ENCODE measurements around the gene UCHL5.

UCHL5 gene

GRCh38 chr1:192974701-192975100 lies 84.5 kb downstream of the UCHL5 start:
- H3K36me3 ChIP-seq (ENCODE audit: control insufficient read depth in 1 of 2, insufficient read depth in 2 of 2, low read length in 2 of 2), result no peaks in the 10 kb centered on the region
- H3K4me1 ChIP-seq (ENCODE audit: control insufficient read depth in 1 of 2, insufficient read depth in 2 of 2, low read length in 2 of 2), result peaks cover 5 to 20% of the 10 kb centered on the region in 2 donors
- H3K9me3 ChIP-seq (ENCODE audit: control insufficient read depth in 1 of 2, low read length in 2 of 2), result no peaks in the 10 kb centered on the region
- no peak overlapping the region for H3K27ac ChIP-seq (ENCODE audit: low read depth, low read length)
- no peak overlapping the region for H3K9ac ChIP-seq (ENCODE audit: low read depth in 1 of 2, low read length in 2 of 2)
- H3K27me3 ChIP-seq (ENCODE audit: control insufficient read depth in 1 of 2, insufficient read depth in 2 of 2, low read length in 2 of 2), result no peaks in the 10 kb centered on the region
- H3K4me3 ChIP-seq (ENCODE audit: low read depth in 1 of 2, low read length in 2 of 2), result no peak overlapping the region

- no peak overlapping the region for H3K27ac ChIP-seq (ENCODE audit: low read depth, low read length)
- peaks cover 5 to 22% of the 10 kb centered on the region in 2 donors for H3K4me1 ChIP-seq (ENCODE audit: control insufficient read depth in 1 of 2, insufficient read depth in 2 of 2, low read length in 2 of 2)
- no peak overlapping the region for H3K4me3 ChIP-seq (ENCODE audit: low read depth in 1 of 2, low read length in 2 of 2)
- no peaks in the 10 kb centered on the region for H3K27me3 ChIP-seq (ENCODE audit: control insufficient read depth in 1 of 2, insufficient read depth in 2 of 2, low read length in 2 of 2)
- no peaks in the 10 kb centered on the region for H3K36me3 ChIP-seq (ENCODE audit: control insufficient read depth in 1 of 2, insufficient read depth in 2 of 2, low read length in 2 of 2)
- no peaks in the 10 kb centered on the region for H3K9me3 ChIP-seq (ENCODE audit: control insufficient read depth in 1 of 2, low read length in 2 of 2)
- no peak overlapping the region for H3K9ac ChIP-seq (ENCODE audit: low read depth in 1 of 2, low read length in 2 of 2)
Measured at GRCh38 chr1:192973988-192974387, 85.2 kb downstream of the UCHL5 start.

GRCh38 chr1:192973202-192973601 lies 86.0 kb downstream of the UCHL5 start:
- H3K4me1 ChIP-seq (ENCODE audit: control insufficient read depth in 1 of 2, insufficient read depth in 2 of 2, low read length in 2 of 2), result peaks cover 11 to 29% of the 10 kb centered on the region in 2 donors
- no peaks in the 10 kb centered on the region for H3K36me3 ChIP-seq (ENCODE audit: control insufficient read depth in 1 of 2, insufficient read depth in 2 of 2, low read length in 2 of 2)
- H3K4me3 ChIP-seq (ENCODE audit: low read depth in 1 of 2, low read length in 2 of 2), result no peak overlapping the region
- no peaks in the 10 kb centered on the region for H3K9me3 ChIP-seq (ENCODE audit: control insufficient read depth in 1 of 2, low read length in 2 of 2)
- no peak overlapping the region for H3K27ac ChIP-seq (ENCODE audit: low read depth, low read length)
- no peak overlapping the region for H3K9ac ChIP-seq (ENCODE audit: low read depth in 1 of 2, low read length in 2 of 2)
- no peaks in the 10 kb centered on the region for H3K27me3 ChIP-seq (ENCODE audit: control insufficient read depth in 1 of 2, insufficient read depth in 2 of 2, low read length in 2 of 2)

- H3K4me3 ChIP-seq (ENCODE audit: low read depth in 1 of 2, low read length in 2 of 2), result no peak overlapping the region
- H3K9me3 ChIP-seq (ENCODE audit: control insufficient read depth in 1 of 2, low read length in 2 of 2), result no peaks in the 10 kb centered on the region
- no peaks in the 10 kb centered on the region for H3K36me3 ChIP-seq (ENCODE audit: control insufficient read depth in 1 of 2, insufficient read depth in 2 of 2, low read length in 2 of 2)
- no peaks in the 10 kb centered on the region for H3K27me3 ChIP-seq (ENCODE audit: control insufficient read depth in 1 of 2, insufficient read depth in 2 of 2, low read length in 2 of 2)
- peaks cover 19 to 33% of the 10 kb centered on the region in 2 donors for H3K4me1 ChIP-seq (ENCODE audit: control insufficient read depth in 1 of 2, insufficient read depth in 2 of 2, low read length in 2 of 2)
- H3K9ac ChIP-seq (ENCODE audit: low read depth in 1 of 2, low read length in 2 of 2), result no peak overlapping the region
- H3K27ac ChIP-seq (ENCODE audit: low read depth, low read length), result peak overlapping the region; percentile 58
Measured at GRCh38 chr1:192969091-192969490, 90.1 kb downstream of the UCHL5 start.

- Histone ChIP-seq H3K4me1 (ENCODE audit: control insufficient read depth in 1 of 2, insufficient read depth in 2 of 2, low read length in 2 of 2) (peaks cover 19 to 33% of the 10 kb centered on the region in 2 donors), H3K27ac (ENCODE audit: low read depth, low read length) (peak overlapping the region; percentile 58), H3K36me3 (ENCODE audit: control insufficient read depth in 1 of 2, insufficient read depth in 2 of 2, low read length in 2 of 2) (no peaks in the 10 kb centered on the region), H3K9ac (ENCODE audit: low read depth in 1 of 2, low read length in 2 of 2) (no peak overlapping the region), H3K9me3 (ENCODE audit: control insufficient read depth in 1 of 2, low read length in 2 of 2) (no peaks in the 10 kb centered on the region), H3K4me3 (ENCODE audit: low read depth in 1 of 2, low read length in 2 of 2) (no peak overlapping the region), H3K27me3 (ENCODE audit: control insufficient read depth in 1 of 2, insufficient read depth in 2 of 2, low read length in 2 of 2) (no peaks in the 10 kb centered on the region)
Measured at GRCh38 chr1:192968323-192968722, 90.8 kb downstream of the UCHL5 start.

GRCh38 chr1:192967901-192968300 lies 91.3 kb downstream of the UCHL5 start:
- Histone ChIP-seq H3K4me1 (ENCODE audit: control insufficient read depth in 1 of 2, insufficient read depth in 2 of 2, low read length in 2 of 2) (peaks cover 19 to 33% of the 10 kb centered on the region in 2 donors), H3K9ac (ENCODE audit: low read depth in 1 of 2, low read length in 2 of 2) (no peak overlapping the region), H3K4me3 (ENCODE audit: low read depth in 1 of 2, low read length in 2 of 2) (peak overlapping the region in 1 of 2 donors; percentile 2), H3K27ac (ENCODE audit: low read depth, low read length) (no peak overlapping the region), H3K27me3 (ENCODE audit: control insufficient read depth in 1 of 2, insufficient read depth in 2 of 2, low read length in 2 of 2) (no peaks in the 10 kb centered on the region), H3K9me3 (ENCODE audit: control insufficient read depth in 1 of 2, low read length in 2 of 2) (no peaks in the 10 kb centered on the region), H3K36me3 (ENCODE audit: control insufficient read depth in 1 of 2, insufficient read depth in 2 of 2, low read length in 2 of 2) (no peaks in the 10 kb centered on the region)

- Histone ChIP-seq H3K27me3 (ENCODE audit: control insufficient read depth in 1 of 2, insufficient read depth in 2 of 2, low read length in 2 of 2) (no peaks in the 10 kb centered on the region), H3K9me3 (ENCODE audit: control insufficient read depth in 1 of 2, low read length in 2 of 2) (no peaks in the 10 kb centered on the region), H3K36me3 (ENCODE audit: control insufficient read depth in 1 of 2, insufficient read depth in 2 of 2, low read length in 2 of 2) (no peaks in the 10 kb centered on the region), H3K27ac (ENCODE audit: low read depth, low read length) (no peak overlapping the region), H3K4me3 (ENCODE audit: low read depth in 1 of 2, low read length in 2 of 2) (peak overlapping the region in 1 of 2 donors; percentile 2), H3K9ac (ENCODE audit: low read depth in 1 of 2, low read length in 2 of 2) (no peak overlapping the region), H3K4me1 (ENCODE audit: control insufficient read depth in 1 of 2, insufficient read depth in 2 of 2, low read length in 2 of 2) (peaks cover 19 to 33% of the 10 kb centered on the region in 2 donors)
Measured at GRCh38 chr1:192967211-192967877, 91.8 kb downstream of the UCHL5 start.

GRCh38 chr1:192966073-192966472 lies 93.1 kb downstream of the UCHL5 start:
- no peak overlapping the region for H3K4me3 ChIP-seq (ENCODE audit: low read depth in 1 of 2, low read length in 2 of 2)

GRCh38 chr1:192962901-192963300 lies 96.3 kb downstream of the UCHL5 start:
- no peaks in the 10 kb centered on the region for H3K27me3 ChIP-seq (ENCODE audit: control insufficient read depth in 1 of 2, insufficient read depth in 2 of 2, low read length in 2 of 2)
- H3K36me3 ChIP-seq (ENCODE audit: control insufficient read depth in 1 of 2, insufficient read depth in 2 of 2, low read length in 2 of 2), result no peaks in the 10 kb centered on the region
- no peak overlapping the region for H3K4me3 ChIP-seq (ENCODE audit: low read depth in 1 of 2, low read length in 2 of 2)
- H3K9ac ChIP-seq (ENCODE audit: low read depth in 1 of 2, low read length in 2 of 2), result no peak overlapping the region
- no peaks in the 10 kb centered on the region for H3K9me3 ChIP-seq (ENCODE audit: control insufficient read depth in 1 of 2, low read length in 2 of 2)
- H3K27ac ChIP-seq (ENCODE audit: low read depth, low read length), result no peak overlapping the region
- peaks cover 5 to 8% of the 10 kb centered on the region in 2 donors for H3K4me1 ChIP-seq (ENCODE audit: control insufficient read depth in 1 of 2, insufficient read depth in 2 of 2, low read length in 2 of 2)

More at GRCh38 chr1:192966073-192966472, 93.1 kb downstream of the UCHL5 start:
- no peaks in the 10 kb centered on the region for H3K36me3 ChIP-seq (ENCODE audit: control insufficient read depth in 1 of 2, insufficient read depth in 2 of 2, low read length in 2 of 2)
- no peak overlapping the region for H3K27ac ChIP-seq (ENCODE audit: low read depth, low read length)
- H3K9ac ChIP-seq (ENCODE audit: low read depth in 1 of 2, low read length in 2 of 2), result no peak overlapping the region
- peaks cover 19 to 27% of the 10 kb centered on the region in 2 donors for H3K4me1 ChIP-seq (ENCODE audit: control insufficient read depth in 1 of 2, insufficient read depth in 2 of 2, low read length in 2 of 2)
- no peaks in the 10 kb centered on the region for H3K27me3 ChIP-seq (ENCODE audit: control insufficient read depth in 1 of 2, insufficient read depth in 2 of 2, low read length in 2 of 2)
- H3K9me3 ChIP-seq (ENCODE audit: control insufficient read depth in 1 of 2, low read length in 2 of 2), result no peaks in the 10 kb centered on the region
